Keratinocyte (primary cell): Measurements from ENCODE around the gene USP35. TPM values are rescaled to one million over a fixed set of nuclear protein-coding genes. Genes with fewer than 3 reads are reported as not detected.

Source experiments
- DNase-seq: peaks from one replicate; pipeline ENCODE4 v3.0.0-alpha.2; 2011; ENCODE audit warnings: low read depth, missing footprints, low spot score
- FAIRE-seq: peaks from 2 replicates; lab custom pipeline; 2011; peaks lifted over from hg19 to GRCh38; lab: Jason Lieb, UNC
- H2AFZ ChIP-seq: 2 replicates; pipeline ENCODE4 v1.6.0; 2012; ENCODE audit warnings: low read length, control low read depth, inconsistent platforms; ENCODE audit not compliant: control insufficient read depth
- H3K27ac ChIP-seq: 2 replicates; pipeline ENCODE4 v1.5.1; 2011; ENCODE audit warnings: low read length; ENCODE audit not compliant: control insufficient read depth, insufficient read depth
- H3K27me3 ChIP-seq: 3 replicates; pipeline ENCODE4 v1.6.0; 2011; ENCODE audit warnings: low read length; ENCODE audit not compliant: control insufficient read depth, insufficient read depth; ENCODE audit errors: extremely low read depth
- H3K36me3 ChIP-seq, 2 experiments: 2 replicates in 1 of 2; 3 replicates in 1 of 2; pipeline ENCODE4 v1.5.1; 2011; ENCODE audit warnings: low read length in 2 of 2, mild to moderate bottlenecking in 1 of 2; ENCODE audit not compliant: control insufficient read depth in 2 of 2, insufficient read depth in 2 of 2; ENCODE audit errors: extremely low read depth in 1 of 2
- H3K4me1 ChIP-seq: 3 replicates; pipeline ENCODE4 v1.5.1; 2011; ENCODE audit warnings: low read length; ENCODE audit not compliant: control insufficient read depth, insufficient read depth; ENCODE audit errors: extremely low read depth
- H3K4me2 ChIP-seq: 3 replicates; pipeline ENCODE4 v1.6.0; 2011; ENCODE audit warnings: low read depth, low read length; ENCODE audit not compliant: control insufficient read depth, insufficient read depth; ENCODE audit errors: extremely low read depth
- H3K4me3 ChIP-seq, 3 experiments: fragments of 200-600 bp in 1 of 3; sonication (generic) in 1 of 3; 2 replicates in 2 of 3; 3 replicates in 1 of 3; pipeline ENCODE4 v1.5.1; 2011 to 2016; ENCODE audit warnings: low read length in 3 of 3, mild to moderate bottlenecking in 3 of 3, control low read depth in 2 of 3, inconsistent platforms in 1 of 3, low read depth in 1 of 3, mixed read lengths in 1 of 3, mixed run types in 1 of 3, moderate library complexity in 1 of 3; ENCODE audit not compliant: control insufficient read depth in 2 of 3, insufficient read depth in 2 of 3; ENCODE audit errors: extremely low read depth in 1 of 3
- H3K79me2 ChIP-seq: 2 replicates; pipeline ENCODE4 v1.6.0; 2012; ENCODE audit warnings: low read length; ENCODE audit not compliant: control insufficient read depth, insufficient read depth
- H3K9ac ChIP-seq: 3 replicates; pipeline ENCODE4 v1.6.0; 2011; ENCODE audit warnings: low read length; ENCODE audit not compliant: control insufficient read depth, insufficient read depth; ENCODE audit errors: extremely low read depth
- H3K9me1 ChIP-seq: 3 replicates; pipeline ENCODE4 v1.6.0; 2011; ENCODE audit warnings: low read length; ENCODE audit not compliant: control insufficient read depth, insufficient read depth; ENCODE audit errors: extremely low read depth
- H3K9me3 ChIP-seq: 2 replicates; pipeline ENCODE4 v1.5.1; 2012; ENCODE audit warnings: low read depth, low read length; ENCODE audit not compliant: control insufficient read depth
- H4K20me1 ChIP-seq: 3 replicates; pipeline ENCODE4 v1.6.0; 2011; ENCODE audit warnings: low read length; ENCODE audit not compliant: control insufficient read depth, insufficient read depth; ENCODE audit errors: extremely low read depth
- CTCF ChIP-seq, 3 experiments: IDR thresholded peaks in 1 of 3; conservative IDR thresholded peaks in 1 of 3; optimal IDR thresholded peaks in 1 of 3; 2 replicates in 2 of 3; 3 replicates in 1 of 3; pipeline versions ENCODE3 to v1.5.1; 2011; ENCODE audit warnings: low read length in 3 of 3, mild to moderate bottlenecking in 3 of 3, moderate library complexity in 2 of 3, control low read depth in 1 of 3, inconsistent platforms in 1 of 3; ENCODE audit not compliant: insufficient read depth in 2 of 3; ENCODE audit errors: extremely low read depth in 1 of 3
- EZH2 ChIP-seq: IDR thresholded peaks from one replicate; pipeline ENCODE4 v1.6.1; 2012; ENCODE audit warnings: inconsistent platforms, mild to moderate bottlenecking, low read length, moderate library complexity
- dilution Hi-C: fragments of 300-500 bp; cut with MboI; formaldehyde crosslinking; loops from one replicate; pipeline ENCODE4 v1.7.0; 2020; ENCODE audit warnings: low sequenced_read_pairs; ENCODE audit not compliant: extremely low pct_ligation_motif_present
- polyA plus RNA-seq, 5 experiments: library from polyadenylated mRNA; depleted of rRNA in 3 of 5; stranded (reverse) in 3 of 5; stranded (forward) in 1 of 5; unstranded in 1 of 5; fragments of >200 nt; gene quantifications; 1 replicate in 1 of 5; 2 replicates in 3 of 5; 3 replicates in 1 of 5; pipeline versions ENCODE4 v1.2.1 to v1.2.3, GENCODE V29; 2011 to 2012; ENCODE audit warnings: missing spikeins in 2 of 5, low read depth in 1 of 5, low replicate concordance in 1 of 5

The USP35 gene
- polyA plus RNA-seq, 1 donor (not counting 4 experiments of a cell fraction or from before 2014, with no cell fraction given) = 5.0 TPM

- no peaks in the 10 kb centered on the region for H3K36me3 ChIP-seq
- no peak for FAIRE-seq
- no peak overlapping the region for H2AFZ ChIP-seq
- dilution Hi-C loops = no loop called here
- no peaks in the 10 kb centered on the region for H3K79me2 ChIP-seq
- H4K20me1 ChIP-seq = no peaks in the 10 kb centered on the region
- no peaks in the 10 kb centered on the region for H3K27me3 ChIP-seq
- no peak overlapping the region for H3K9ac ChIP-seq
- no peaks in the 10 kb centered on the region for H3K9me3 ChIP-seq
- no peak overlapping the region for H3K27ac ChIP-seq
- no peak for TF ChIP-seq EZH2
- no peak for TF ChIP-seq CTCF (optimal IDR thresholded peaks at IDR 0.05 in 1 of 3, IDR thresholded peaks at IDR 0.05 in 1 of 3, conservative IDR thresholded peaks at IDR 0.05 in 1 of 3; ENCODE audit: extremely low read depth in 1 of 3, insufficient read depth in 2 of 3, low read length in 3 of 3)
- DNase-seq = no peak
- H3K4me2 ChIP-seq = no peak overlapping the region
- H3K4me1 ChIP-seq = no peaks in the 10 kb centered on the region
- no peak overlapping the region for H3K4me3 ChIP-seq
- H3K9me1 ChIP-seq = no peaks in the 10 kb centered on the region
Measured at GRCh38 chr11:78164471-78164870, 24.2 kb upstream of the USP35 start.

- H3K9ac ChIP-seq = no peak overlapping the region
- no peak overlapping the region for H3K4me2 ChIP-seq
- peaks cover 0 to under 1% of the 10 kb centered on the region in 2 experiments for H3K36me3 ChIP-seq
- no peaks in the 10 kb centered on the region for H3K79me2 ChIP-seq
- H2AFZ ChIP-seq = no peak overlapping the region
- no peak overlapping the region for H3K27ac ChIP-seq
- no peaks in the 10 kb centered on the region for H3K27me3 ChIP-seq
- H3K4me3 ChIP-seq = no peak overlapping the region
- H4K20me1 ChIP-seq = no peaks in the 10 kb centered on the region
- no peak for DNase-seq
- H3K4me1 ChIP-seq = no peaks in the 10 kb centered on the region
- TF ChIP-seq EZH2 (no peak), CTCF (optimal IDR thresholded peaks at IDR 0.05 in 1 of 3, IDR thresholded peaks at IDR 0.05 in 1 of 3, conservative IDR thresholded peaks at IDR 0.05 in 1 of 3; ENCODE audit: extremely low read depth in 1 of 3, insufficient read depth in 2 of 3, low read length in 3 of 3) (no peak)
- no peaks in the 10 kb centered on the region for H3K9me3 ChIP-seq
- dilution Hi-C loops = no loop called here
- no peaks in the 10 kb centered on the region for H3K9me1 ChIP-seq
- FAIRE-seq = no peak
Measured at GRCh38 chr11:78166855-78167469, 21.8 kb upstream of the USP35 start.
